HCT116 (cell line): ENCODE data around the gene MIEF2. TPM values are rescaled to one million over a fixed set of nuclear protein-coding genes. Genes with fewer than 3 reads are reported as not detected.

Experiments used
- ATAC-seq: fragments of 200-7000 bp; cut with Tn5 transposase; 2 replicates; pipeline ENCODE4 v1.9.1; 2020; ENCODE audit warnings: mild to moderate bottlenecking, moderate library complexity
- BruUV-seq: library from RNA; stranded (reverse); fragments of 400-500 nt; replicated peaks from 2 replicates; lab custom pipeline; 2021; lab: Mats Ljungman, UMichigan
- CTCF ChIA-PET: fragments of 300-600 bp; sonication (Branson Sonifier 250); formaldehyde crosslinking; loops from one replicate; lab custom pipeline; 2021; ENCODE audit warnings: antibody characterized with exemption; lab: Charles Lee
- POLR2A ChIA-PET: fragments of 300-600, 350-600 bp; sonication (Branson Sonifier 250); formaldehyde crosslinking; loops from one replicate; lab custom pipeline; 2021; ENCODE audit warnings: antibody characterized with exemption; lab: Charles Lee
- RAD21 ChIA-PET, 2 experiments: fragments of 300-600 bp; sonication (Branson Sonifier 250); formaldehyde crosslinking; loops; one replicate each; lab custom pipeline; 2023; ENCODE audit warnings: low total read pairs in 2 of 2; ENCODE audit not compliant: uncharacterized antibody in 2 of 2, unreplicated experiment in 2 of 2, low non-redundant PET in 1 of 2; lab: Charles Lee
- DNase-seq: peaks from one replicate; pipeline ENCODE4 v3.0.0-alpha.2; 2010; ENCODE audit warnings: low read depth, low spot score
- H2AFZ ChIP-seq: fragments of 200-600 bp; shearing (Covaris generic), sonication (generic); 2 replicates; pipeline ENCODE4 v1.6.1; 2017; ENCODE audit warnings: low read depth, mixed run types, mixed read lengths, antibody characterized with exemption, low read length; ENCODE audit not compliant: poor library complexity, severe bottlenecking
- H3K27ac ChIP-seq: 2 replicates; pipeline ENCODE4 v1.5.1; 2012; ENCODE audit warnings: low read depth, low read length
- H3K27me3 ChIP-seq: fragments of 200-600 bp; sonication (generic); 2 replicates; pipeline ENCODE4 v1.6.1; 2016; ENCODE audit warnings: mixed run types, low read length, mixed read lengths; ENCODE audit not compliant: insufficient read depth
- H3K36me3 ChIP-seq, 2 experiments: fragments of 200-500 bp in 1 of 2; fragments of 200-600 bp in 1 of 2; sonication (Bioruptor generic) in 1 of 2; sonication (generic) in 1 of 2; 2 replicates each; pipeline versions ENCODE4 v1.5.1 to v1.6.1; 2014 to 2016; ENCODE audit warnings: low read length in 2 of 2, inconsistent platforms in 1 of 2, mixed read lengths in 1 of 2, mixed run types in 1 of 2; ENCODE audit not compliant: insufficient read depth in 2 of 2, control insufficient read depth in 1 of 2
- H3K4me1 ChIP-seq, 2 experiments: fragments of 200-600 bp in 1 of 2; sonication (generic) in 1 of 2; 2 replicates each; pipeline versions ENCODE4 v1.5.1 to v1.6.1; 2012 to 2017; ENCODE audit warnings: low read length in 2 of 2, inconsistent platforms in 1 of 2, mild to moderate bottlenecking in 1 of 2, mixed read lengths in 1 of 2, mixed run types in 1 of 2, moderate library complexity in 1 of 2; ENCODE audit not compliant: insufficient read depth in 2 of 2, control insufficient read depth in 1 of 2
- H3K4me2 ChIP-seq: fragments of 200-600 bp; sonication (generic); 2 replicates; pipeline ENCODE4 v1.6.1; 2017; ENCODE audit warnings: mixed run types, low read length, mixed read lengths
- H3K4me3 ChIP-seq, 2 experiments: fragments of 200-600 bp in 1 of 2; sonication (generic) in 1 of 2; replicated peaks in 1 of 2; 2 replicates each; pipeline ENCODE4 v1.5.1; 2011 to 2016; ENCODE audit warnings: low read length in 2 of 2, control low read depth in 1 of 2, low read depth in 1 of 2, mild to moderate bottlenecking in 1 of 2, mixed read lengths in 1 of 2, mixed run types in 1 of 2
- H3K79me2 ChIP-seq: fragments of 200-600 bp; sonication (generic); 2 replicates; pipeline ENCODE4 v1.6.1; 2017; ENCODE audit warnings: mild to moderate bottlenecking, mixed run types, low read length, moderate library complexity, mixed read lengths; ENCODE audit not compliant: insufficient read depth
- H3K9ac ChIP-seq: fragments of 200-600 bp; sonication (generic); 2 replicates; pipeline ENCODE4 v1.6.1; 2016; ENCODE audit warnings: low read length, mixed read lengths
- H3K9me2 ChIP-seq: fragments of 200-600 bp; sonication (generic), shearing (Covaris generic); 2 replicates; pipeline ENCODE4 v1.6.1; 2017; ENCODE audit warnings: mixed run types, mild to moderate bottlenecking, moderate library complexity; ENCODE audit not compliant: insufficient read depth
- H3K9me3 ChIP-seq, 2 experiments: fragments of 200-500 bp in 1 of 2; fragments of 200-600 bp in 1 of 2; sonication (Bioruptor generic) in 1 of 2; sonication (generic) in 1 of 2; 2 replicates each; pipeline ENCODE4 v1.6.1; 2014 to 2017; ENCODE audit warnings: low read length in 2 of 2, mixed read lengths in 2 of 2, inconsistent platforms in 1 of 2, low read depth in 1 of 2, mild to moderate bottlenecking in 1 of 2, mixed run types in 1 of 2, moderate library complexity in 1 of 2; ENCODE audit not compliant: control insufficient read depth in 1 of 2, insufficient read depth in 1 of 2
- H4K20me1 ChIP-seq: fragments of 200-600 bp; sonication (generic), shearing (Covaris generic); 2 replicates; pipeline ENCODE4 v1.6.1; 2017; ENCODE audit warnings: mixed run types, mild to moderate bottlenecking, moderate library complexity; ENCODE audit not compliant: insufficient read depth
- CBX3 ChIP-seq: IDR thresholded peaks from 2 replicates; pipeline ENCODE4 v1.6.1; 2012; ENCODE audit warnings: low read depth
- CEBPB ChIP-seq: IDR thresholded peaks from 2 replicates; pipeline ENCODE4 v1.6.1; 2012; ENCODE audit warnings: low read depth
- ELF1 ChIP-seq: IDR thresholded peaks from 2 replicates; pipeline ENCODE4 v1.6.1; 2012; ENCODE audit warnings: low read depth, borderline replicate concordance
- EZH2phosphoT487 ChIP-seq: fragments of 200-600 bp; IDR thresholded peaks from 2 replicates; pipeline ENCODE4 v1.6.1; 2018; ENCODE audit warnings: antibody characterized with exemption, borderline replicate concordance
- FOSL1 ChIP-seq: IDR thresholded peaks from 2 replicates; pipeline ENCODE4 v1.6.1; 2012; ENCODE audit warnings: low read depth
- POLR2AphosphoS5 ChIP-seq: IDR thresholded peaks from 2 replicates; pipeline ENCODE4 v1.6.1; 2011; ENCODE audit warnings: mild to moderate bottlenecking, low read depth, low read length, moderate library complexity
- RAD21 ChIP-seq: IDR thresholded peaks from 2 replicates; pipeline ENCODE4 v1.6.1; 2012; ENCODE audit warnings: low read depth, mild to moderate bottlenecking
- SIN3A ChIP-seq: IDR thresholded peaks from 2 replicates; pipeline ENCODE4 v1.6.1; 2012; ENCODE audit warnings: low read depth
- SP1 ChIP-seq: IDR thresholded peaks from 2 replicates; pipeline ENCODE4 v1.6.1; 2012; ENCODE audit warnings: low read depth
- SRF ChIP-seq: IDR thresholded peaks from 2 replicates; pipeline ENCODE4 v1.6.1; 2012; ENCODE audit warnings: low read depth
- TCF7L2 ChIP-seq: IDR thresholded peaks from 2 replicates; pipeline ENCODE4 v1.7.0; 2011; ENCODE audit warnings: borderline replicate concordance, inconsistent platforms; ENCODE audit not compliant: insufficient read depth, insufficient read length; ENCODE audit errors: extremely low read depth
- YY1 ChIP-seq: IDR thresholded peaks from 2 replicates; pipeline ENCODE4 v1.6.1; 2011; ENCODE audit warnings: low read length, low read depth, moderate library complexity, mild to moderate bottlenecking; ENCODE audit not compliant: insufficient replicate concordance; ENCODE audit errors: extremely low read depth
- ZFX ChIP-seq: fragments of 450-650 bp; IDR thresholded peaks from 2 replicates; pipeline ENCODE4 v1.6.1; 2017
- intact Hi-C: fragments of 100-400 bp; cut with micrococcal nuclease; formaldehyde crosslinking; loops from 2 replicates; pipeline ENCODE4 v1.10.0; 2022
- total RNA-seq: library from RNA; stranded (reverse); gene quantifications from one replicate; pipeline ENCODE4 v1.2.1, GENCODE V29; 2021; ENCODE audit not compliant: unreplicated experiment
- TF ChIP-seq, protein P1 (sequence below): IDR thresholded peaks from 2 replicates; pipeline ENCODE4 v1.6.1; 2012
- TF ChIP-seq, protein P2 (sequence below): IDR thresholded peaks from 2 replicates; pipeline ENCODE4 v1.6.1; 2012
- TF ChIP-seq, protein P3 (sequence below): IDR thresholded peaks from 2 replicates; pipeline ENCODE4 v1.6.1; 2012; ENCODE audit warnings: low read depth

MIEF2 gene
- total RNA-seq, 1 experiment from 2014 or later, result 9.3 TPM

GRCh38 chr17:18281788-18282187 lies 21.3 kb downstream of the MIEF2 start:
- H3K4me1 ChIP-seq, result peaks cover 0 to 6% of the 10 kb centered on the region in 2 experiments; a peak in 1 of 4 replicates
- DNase-seq (no peak), ATAC-seq (no peak)
- H3K27me3 ChIP-seq, result no peaks in the 10 kb centered on the region
- no peak overlapping the region for H3K4me2 ChIP-seq
- H3K36me3 ChIP-seq, result peaks cover 54 to 67% of the 10 kb centered on the region in 2 experiments
- H4K20me1 ChIP-seq, result peaks cover 3% of the 10 kb centered on the region; the same call in 1 of the 2 replicates
- no peaks in the 10 kb centered on the region for H3K9me2 ChIP-seq
- H3K79me2 ChIP-seq, result no peaks in the 10 kb centered on the region; the same call in 1 of the 2 replicates
- no peak overlapping the region for H3K4me3 ChIP-seq
- no peaks in the 10 kb centered on the region for H3K9me3 ChIP-seq
- H3K9ac ChIP-seq, result no peak overlapping the region
- H3K27ac ChIP-seq, result no peak overlapping the region
- POLR2A ChIA-PET, result no interaction called here
- no TSS peak for BruUV-seq
- H2AFZ ChIP-seq, result no peak overlapping the region
- intact Hi-C loops, result no loop called here
- TF ChIP-seq CBX3, result no peak
- TF ChIP-seq POLR2AphosphoS5, result no peak
- no peak for TF ChIP-seq ELF1
- no peak for TF ChIP-seq SP1
- no peak for TF ChIP-seq EZH2phosphoT487
- TF ChIP-seq, protein P1, sequence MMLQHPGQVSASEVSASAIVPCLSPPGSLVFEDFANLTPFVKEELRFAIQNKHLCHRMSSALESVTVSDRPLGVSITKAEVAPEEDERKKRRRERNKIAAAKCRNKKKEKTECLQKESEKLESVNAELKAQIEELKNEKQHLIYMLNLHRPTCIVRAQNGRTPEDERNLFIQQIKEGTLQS, result no peak
- no peak for TF ChIP-seq RAD21
- no peak for TF ChIP-seq FOSL1
- no peak for TF ChIP-seq CEBPB
- TF ChIP-seq, protein P2, sequence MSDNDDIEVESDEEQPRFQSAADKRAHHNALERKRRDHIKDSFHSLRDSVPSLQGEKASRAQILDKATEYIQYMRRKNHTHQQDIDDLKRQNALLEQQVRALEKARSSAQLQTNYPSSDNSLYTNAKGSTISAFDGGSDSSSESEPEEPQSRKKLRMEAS, result no peak
- no peak for TF ChIP-seq YY1
- TF ChIP-seq ZFX, result no peak
- TF ChIP-seq SIN3A, result no peak
- no peak for TF ChIP-seq SRF
- TF ChIP-seq, protein P3, sequence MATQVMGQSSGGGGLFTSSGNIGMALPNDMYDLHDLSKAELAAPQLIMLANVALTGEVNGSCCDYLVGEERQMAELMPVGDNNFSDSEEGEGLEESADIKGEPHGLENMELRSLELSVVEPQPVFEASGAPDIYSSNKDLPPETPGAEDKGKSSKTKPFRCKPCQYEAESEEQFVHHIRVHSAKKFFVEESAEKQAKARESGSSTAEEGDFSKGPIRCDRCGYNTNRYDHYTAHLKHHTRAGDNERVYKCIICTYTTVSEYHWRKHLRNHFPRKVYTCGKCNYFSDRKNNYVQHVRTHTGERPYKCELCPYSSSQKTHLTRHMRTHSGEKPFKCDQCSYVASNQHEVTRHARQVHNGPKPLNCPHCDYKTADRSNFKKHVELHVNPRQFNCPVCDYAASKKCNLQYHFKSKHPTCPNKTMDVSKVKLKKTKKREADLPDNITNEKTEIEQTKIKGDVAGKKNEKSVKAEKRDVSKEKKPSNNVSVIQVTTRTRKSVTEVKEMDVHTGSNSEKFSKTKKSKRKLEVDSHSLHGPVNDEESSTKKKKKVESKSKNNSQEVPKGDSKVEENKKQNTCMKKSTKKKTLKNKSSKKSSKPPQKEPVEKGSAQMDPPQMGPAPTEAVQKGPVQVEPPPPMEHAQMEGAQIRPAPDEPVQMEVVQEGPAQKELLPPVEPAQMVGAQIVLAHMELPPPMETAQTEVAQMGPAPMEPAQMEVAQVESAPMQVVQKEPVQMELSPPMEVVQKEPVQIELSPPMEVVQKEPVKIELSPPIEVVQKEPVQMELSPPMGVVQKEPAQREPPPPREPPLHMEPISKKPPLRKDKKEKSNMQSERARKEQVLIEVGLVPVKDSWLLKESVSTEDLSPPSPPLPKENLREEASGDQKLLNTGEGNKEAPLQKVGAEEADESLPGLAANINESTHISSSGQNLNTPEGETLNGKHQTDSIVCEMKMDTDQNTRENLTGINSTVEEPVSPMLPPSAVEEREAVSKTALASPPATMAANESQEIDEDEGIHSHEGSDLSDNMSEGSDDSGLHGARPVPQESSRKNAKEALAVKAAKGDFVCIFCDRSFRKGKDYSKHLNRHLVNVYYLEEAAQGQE, result no peak
- TF ChIP-seq TCF7L2, result no peak
- TF ChIP-seq, all 23 proteins: peak for 0
- CTCF ChIA-PET, result no interaction called here
- RAD21 ChIA-PET, result no interaction called here
